Right cardiac atrium (tissue), 5 donors: ENCODE measurements around the gene OR5H15. TPM values are rescaled to one million over a fixed set of nuclear protein-coding genes. Genes with fewer than 3 reads are reported as not detected.
"Not testable (repeated sequence)": the region's sequence is repeated elsewhere in the genome, so short reads cannot be mapped to it uniquely, and the experiment has no call there.

Source experiments
- ATAC-seq, 2 donors: fragments of 200-7000 bp; cut with Tn5 transposase; one replicate each; pipeline versions ENCODE4 v1.8.0 to v1.9.1; 2020; ENCODE audit warnings: moderate library complexity in 2 of 2, mild to moderate bottlenecking in 1 of 2
- DNase-seq, 3 donors: peaks; one replicate each; pipeline ENCODE4 v3.0.0-alpha.2; 2020
- H3K27ac ChIP-seq: one replicate; pipeline ENCODE4 v1.5.1; 2013; ENCODE audit warnings: mild to moderate bottlenecking, low read length, control low read depth, moderate library complexity
- H3K27me3 ChIP-seq: one replicate; pipeline ENCODE4 v1.6.1; 2013; ENCODE audit not compliant: control insufficient read depth, insufficient read depth
- H3K4me1 ChIP-seq: one replicate; pipeline ENCODE4 v1.6.1; 2013; ENCODE audit warnings: low read length; ENCODE audit not compliant: control insufficient read depth, insufficient read depth
- H3K4me3 ChIP-seq: one replicate; pipeline ENCODE4 v1.5.1; 2013; ENCODE audit warnings: low read length, control low read depth
- H3K9me3 ChIP-seq: one replicate; pipeline ENCODE4 v1.6.1; 2013; ENCODE audit warnings: low read length; ENCODE audit not compliant: control insufficient read depth
- WGBS: extraction: QIAGEN DNeasy Blood & Tissue Kit; methylation state at CpG from one replicate; pipeline ENCODE4 v1.1.7; 2013; 5-methylcytosine and 5-hydroxymethylcytosine counted together
- intact Hi-C, 4 donors: fragments of 100-400 bp; cut with DNase I; formaldehyde crosslinking; loops; one replicate each; pipeline versions ENCODE4 v1.11.0 to v1.14.0; 2022 to 2023
- long read RNA-seq, 4 donors: library from polyadenylated mRNA; unstranded; transcript quantifications; one replicate each; pipeline ENCODE4 v2.0.0, GENCODE V29; 2020 to 2021
- polyA plus RNA-seq: library from polyadenylated mRNA; stranded (reverse); fragments of 200-250 nt; gene quantifications from one replicate; pipeline ENCODE4 v1.2.3, GENCODE V29; 2013
- total RNA-seq, 4 donors: library from RNA; stranded (reverse); fragmentation: NEBNext Ultra II Directional; extraction: Animal tissue kit (Norgen Biotek cat#: 25700); gene quantifications; one replicate each; pipeline ENCODE4 v1.2.1, GENCODE V29; 2021
- donor health status: healthy with polysubstance abuse.
- donor health status: DM: no; HTN: yes; CAD: no.
- donor health status: DM: no; HTN: no; CAD: no.
- donor health status: DM: no; HTN: yes; CAD: no; lungs with severe emphysema.
- donor health status: DM: yes; HTN: yes; CAD: no.

Gene OR5H15
- total RNA-seq (not detected), polyA plus RNA-seq (not detected)
- long read RNA-seq, donor 1: 0 reads
- long read RNA-seq, donor 2: 0 reads
- long read RNA-seq, donor 3: 0 reads
- long read RNA-seq, donor 4: 0 reads

DNA sequence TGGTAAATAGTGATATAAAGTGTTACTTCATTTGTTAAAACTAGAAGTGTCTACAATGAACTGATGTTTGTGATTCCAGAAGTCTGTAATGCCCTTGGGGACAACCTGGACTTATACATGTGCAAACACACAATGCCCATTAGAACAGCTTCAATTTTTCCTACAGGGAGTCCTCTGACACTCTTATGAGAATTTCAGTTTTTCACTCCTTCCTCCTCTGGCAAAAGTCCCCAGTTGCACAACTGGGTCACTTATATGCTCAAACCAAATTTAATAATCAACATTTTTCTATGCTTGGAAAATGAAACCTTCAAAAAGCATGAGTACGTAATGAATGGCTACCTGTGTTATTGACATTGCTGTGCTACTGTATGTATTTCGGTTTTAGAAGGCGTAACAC is at the start of gene OR5H15:
TSS of gene OR5H15 (plus strand) at position 301 of the 400 bp plus-strand sequence. CDS start 2,004 bp downstream, outside the sequence.
- Histone ChIP-seq H3K4me1 (no peaks in the 10 kb centered on the region), H3K4me3 (no peak within 1 kb of the TSS), H3K9me3 (no peaks in the 10 kb centered on the region), H3K27ac (no peak within 1 kb of the TSS), H3K27me3 (no peaks in the 10 kb centered on the region)
- ATAC-seq (no peak), DNase-seq (no peak)
- intact Hi-C loops: no loop called here
- 91% methylated on average over 3 of the region's 3 CpGs for WGBS

DNA sequence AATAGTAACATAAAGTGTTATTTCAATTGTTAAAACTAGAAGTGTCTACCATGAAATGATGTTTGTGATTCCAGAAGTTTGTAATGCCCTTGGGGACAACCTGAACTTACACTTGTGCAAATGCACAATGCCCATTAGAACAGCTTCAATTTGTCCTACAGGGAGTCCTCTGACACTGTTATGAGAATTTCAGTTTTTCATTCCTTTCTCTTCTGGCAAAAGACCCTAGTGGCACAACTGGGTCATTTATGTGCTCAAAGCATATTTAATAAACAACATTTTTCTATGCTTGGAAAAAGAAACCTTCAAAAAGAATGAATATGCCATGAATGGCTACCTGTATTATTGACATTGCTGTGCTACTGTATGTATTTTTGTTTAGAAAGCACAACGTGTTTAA is 36.1 kb upstream of the OR5H15 start, which contains the start of gene OR5H1:
TSS of gene OR5H1 (plus strand) at position 301 of the 400 bp plus-strand sequence. CDS start 1,977 bp downstream, outside the sequence.
- Histone ChIP-seq H3K9me3 (no peaks in the 10 kb centered on the region), H3K27ac (no peak within 1 kb of the TSS), H3K4me1 (no peaks in the 10 kb centered on the region), H3K4me3 (no peak within 1 kb of the TSS), H3K27me3 (no peaks in the 10 kb centered on the region)
- whole genome bisulfite sequencing: 75% methylated on average over 1 of the region's 1 CpG
- ATAC-seq: no peak
- intact Hi-C loops: no loop called here
- no peak for DNase-seq

DNA sequence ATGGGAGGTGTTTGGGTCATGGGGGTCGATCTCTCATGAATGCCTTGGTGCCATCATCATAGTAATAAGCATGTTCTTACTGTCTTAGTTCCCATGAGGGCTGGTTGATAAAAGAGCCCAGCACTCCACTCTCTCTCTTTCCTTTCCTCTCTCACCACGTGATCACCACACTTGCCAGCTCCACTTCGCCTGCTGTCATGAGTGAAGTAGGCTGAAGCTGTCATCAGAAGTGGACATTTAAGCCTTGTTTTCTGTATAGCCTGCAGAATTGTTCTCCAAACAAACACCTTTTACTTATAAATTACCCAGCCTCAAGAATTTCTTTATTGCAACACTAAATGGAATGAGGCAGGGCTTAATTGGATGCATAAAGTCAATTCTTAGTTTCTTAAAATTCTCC is 29.9 kb upstream of the OR5H15 start:
- H3K9me3 ChIP-seq: no peaks in the 10 kb centered on the region
- H3K4me1 ChIP-seq: no peaks in the 10 kb centered on the region
- no peak overlapping the region for H3K27ac ChIP-seq
- no peak for ATAC-seq
- WGBS: 41% methylated on average over 3 of the region's 3 CpGs
- DNase-seq: no peak
- no peaks in the 10 kb centered on the region for H3K27me3 ChIP-seq
- no peak overlapping the region for H3K4me3 ChIP-seq
- intact Hi-C loops: no loop called here

- H3K27ac ChIP-seq, H3K4me1 ChIP-seq, H3K9me3 ChIP-seq, H3K4me3 ChIP-seq, DNase-seq, ATAC-seq, H3K27me3 ChIP-seq, intact Hi-C loops: not testable (repeated sequence)
- WGBS: 77% methylated on average over 23 of the region's 23 CpGs
These were observed 28.5 kb upstream of the OR5H15 start for GRCh38 chr3:98137826-98138557.

DNA sequence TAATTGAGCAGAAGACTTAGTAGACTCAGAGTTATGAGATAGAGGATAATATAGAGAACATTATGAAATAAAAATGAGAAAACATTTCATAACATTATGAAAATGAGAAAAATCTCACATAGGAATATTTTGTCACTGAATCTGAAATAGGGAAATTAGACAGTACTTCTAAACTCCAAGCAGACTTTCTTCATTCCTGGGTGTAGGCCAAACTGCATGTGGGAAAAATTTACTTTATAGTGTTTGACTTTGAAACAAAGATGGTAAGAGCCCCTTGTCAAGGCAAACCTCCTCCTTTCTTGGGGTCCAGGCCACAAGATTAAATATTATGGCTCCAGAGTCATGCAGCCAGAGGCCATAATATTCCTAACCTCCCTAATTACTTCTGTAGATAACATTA is 26.0 kb upstream of the OR5H15 start:
- Histone ChIP-seq H3K9me3 (no peaks in the 10 kb centered on the region), H3K27me3 (no peaks in the 10 kb centered on the region), H3K4me1 (no peaks in the 10 kb centered on the region), H3K27ac (no peak overlapping the region), H3K4me3 (no peak overlapping the region)
- DNase-seq (no peak), ATAC-seq (no peak)
- intact Hi-C loops: no loop called here

GRCh38 chr3:98147179-98147578 is 19.3 kb upstream of the OR5H15 start, which contains the start of gene OR5H14:
Gene OR5H14 (plus strand): TSS chr3:98147479. CDS start chr3:98149386, 1,907 bp downstream.
- 63% methylated on average over 1 of the region's 1 CpG for WGBS

GRCh38 chr3:98148751-98149150 is 17.7 kb upstream of the OR5H15 start:
- 62% methylated on average over 3 of the region's 3 CpGs for WGBS
- intact Hi-C loops: no loop called here
- no peak for ATAC-seq

More at GRCh38 chr3:98147179-98147578, 19.3 kb upstream of the OR5H15 start, which contains the start of gene OR5H14:
- DNase-seq (no peak), ATAC-seq (no peak)
- Histone ChIP-seq H3K4me3 (no peak within 1 kb of the TSS), H3K4me1 (no peaks in the 10 kb centered on the region), H3K27ac (no peak within 1 kb of the TSS), H3K9me3 (no peaks in the 10 kb centered on the region), H3K27me3 (no peaks in the 10 kb centered on the region)
- intact Hi-C loops: no loop called here

GRCh38 chr3:98149456-98149855 is 17.0 kb upstream of the OR5H15 start:
- H3K27me3 ChIP-seq, H3K9me3 ChIP-seq, intact Hi-C loops, H3K4me3 ChIP-seq, H3K27ac ChIP-seq, ATAC-seq, H3K4me1 ChIP-seq, DNase-seq: not testable (repeated sequence)
- 80% methylated on average over 4 of the region's 4 CpGs for WGBS

More at GRCh38 chr3:98148751-98149150, 17.7 kb upstream of the OR5H15 start:
- Histone ChIP-seq H3K27me3 (no peaks in the 10 kb centered on the region), H3K4me1 (no peaks in the 10 kb centered on the region), H3K27ac (no peak overlapping the region), H3K4me3 (no peak overlapping the region), H3K9me3 (no peaks in the 10 kb centered on the region)
- no peak for DNase-seq

- ATAC-seq (no peak), DNase-seq (no peak)
- 26% methylated on average over 5 of the region's 5 CpGs for WGBS
- intact Hi-C loops: no loop called here
- no peaks in the 10 kb centered on the region for H3K9me3 ChIP-seq
- H3K4me3 ChIP-seq: no peak overlapping the region
- H3K27ac ChIP-seq: no peak overlapping the region
- H3K4me1 ChIP-seq: no peaks in the 10 kb centered on the region
- no peaks in the 10 kb centered on the region for H3K27me3 ChIP-seq
These were observed 15.3 kb upstream of the OR5H15 start for GRCh38 chr3:98151241-98151640.

DNA sequence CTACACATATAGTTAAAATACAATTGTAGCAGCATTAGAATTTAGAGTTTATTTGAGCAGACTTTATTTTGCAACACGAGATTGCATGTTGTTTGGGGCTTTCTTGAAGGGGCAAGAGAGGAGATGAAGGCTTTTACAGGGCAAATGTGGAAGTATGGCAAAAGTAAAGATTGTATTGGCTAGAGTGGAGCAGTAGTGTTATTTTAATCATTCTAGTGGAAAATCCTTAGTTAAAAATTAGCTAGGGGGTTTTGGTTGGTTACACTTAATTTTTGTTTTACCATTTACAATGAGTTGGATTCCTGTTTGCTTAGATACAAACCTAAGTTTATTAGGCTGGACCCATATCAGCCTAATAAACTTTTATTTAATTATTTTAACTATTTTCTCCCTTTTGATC is 4.6 kb downstream of the OR5H15 start:
- Histone ChIP-seq H3K4me1 (no peaks in the 10 kb centered on the region), H3K27me3 (no peaks in the 10 kb centered on the region), H3K9me3 (no peaks in the 10 kb centered on the region), H3K27ac (no peak overlapping the region), H3K4me3 (no peak overlapping the region)
- ATAC-seq (no peak), DNase-seq (no peak)
- intact Hi-C loops: no loop called here
- 58% methylated on average over 1 of the region's 1 CpG for WGBS

- ATAC-seq (no peak), DNase-seq (no peak)
- H3K9me3 ChIP-seq: no peaks in the 10 kb centered on the region
- no peak overlapping the region for H3K27ac ChIP-seq
- no peaks in the 10 kb centered on the region for H3K27me3 ChIP-seq
- H3K4me1 ChIP-seq: no peaks in the 10 kb centered on the region
- WGBS: 69% methylated on average over 7 of the region's 7 CpGs
- no peak overlapping the region for H3K4me3 ChIP-seq
- intact Hi-C loops: no loop called here
These were observed 6.1 kb downstream of the OR5H15 start for GRCh38 chr3:98172621-98173020.
